GM12891 (cell line): ENCODE measurements around the gene TULP3.

Experiments used
- PAX5 ChIP-seq: IDR thresholded peaks from 2 replicates; pipeline ENCODE4 v1.6.1; 2011; ENCODE audit warnings: low read length, moderate library complexity, mild to moderate bottlenecking; ENCODE audit not compliant: insufficient read depth, severe bottlenecking
- POLR2A ChIP-seq: IDR thresholded peaks from 2 replicates; pipeline ENCODE4 v1.6.1; 2011; ENCODE audit warnings: low read depth, low read length, control low read depth
- POLR2AphosphoS5 ChIP-seq: IDR thresholded peaks from 2 replicates; pipeline ENCODE4 v1.6.1; 2011; ENCODE audit warnings: low read depth, low read length, control low read depth
- POU2F2 ChIP-seq: IDR thresholded peaks from 2 replicates; pipeline ENCODE4 v1.6.1; 2011; ENCODE audit warnings: low read depth, mild to moderate bottlenecking, control low read depth, low read length, moderate library complexity
- SPI1 ChIP-seq: IDR thresholded peaks from 2 replicates; pipeline ENCODE4 v1.6.1; 2011; ENCODE audit warnings: low read depth, low read length, control low read depth
- TAF1 ChIP-seq: IDR thresholded peaks from 2 replicates; pipeline ENCODE4 v1.6.1; 2011; ENCODE audit warnings: low read depth, low read length, control low read depth

DNA sequence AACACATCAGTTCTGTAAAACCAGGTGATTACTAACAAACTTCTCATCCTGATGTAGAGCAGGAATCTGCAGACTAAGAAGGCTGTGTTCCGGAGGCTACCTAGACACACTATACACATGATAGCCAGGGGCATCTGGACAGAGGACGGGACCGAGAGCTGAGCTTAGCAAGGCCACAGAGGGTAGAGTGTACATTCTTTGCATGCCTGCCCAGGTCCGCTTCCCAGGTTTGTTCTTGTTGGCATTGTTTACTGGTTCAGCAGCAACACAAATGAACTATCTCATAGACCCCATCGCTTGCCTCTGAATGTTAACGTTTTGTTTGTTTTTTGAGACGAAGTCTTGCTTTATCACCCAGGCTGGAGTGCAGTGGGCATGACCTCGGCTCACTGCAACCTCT is 50.8 kb downstream of the TULP3 start:
- TF ChIP-seq POLR2AphosphoS5 (no peak), POLR2A (no peak), TAF1 (no peak), POU2F2 (no peak), SPI1 (no peak), PAX5 (no peak)
